CD4-positive, alpha-beta T cell treated with Interleukin-2 at 100 ng/mL for 4 hours (primary cell): Measurements from ENCODE around the gene MUC5AC.

Source experiments
- DNase-seq: peaks from one replicate; pipeline ENCODE4 v3.0.0-alpha.2; 2020; ENCODE audit warnings: low spot score

Gene MUC5AC

GRCh38 chr11:1121331-1121812 is 36.4 kb upstream of the MUC5AC start:
- no peak for DNase-seq

GRCh38 chr11:1121813-1122663 is 35.7 kb upstream of the MUC5AC start:
- DNase-seq, result no peak

- no peak for DNase-seq
Observed at GRCh38 chr11:1122664-1123002, 35.1 kb upstream of the MUC5AC start.

GRCh38 chr11:1123970-1124369 is 33.8 kb upstream of the MUC5AC start:
- DNase-seq, result no peak

- DNase-seq, result no peak
Observed at GRCh38 chr11:1125803-1126202, 31.9 kb upstream of the MUC5AC start.

- no peak for DNase-seq
Observed at GRCh38 chr11:1126491-1126926, 31.2 kb upstream of the MUC5AC start.

- no peak for DNase-seq
Observed at GRCh38 chr11:1126935-1127663, 30.7 kb upstream of the MUC5AC start.

GRCh38 chr11:1127664-1128162 is 30.0 kb upstream of the MUC5AC start:
- no peak for DNase-seq

GRCh38 chr11:1128311-1129142 is 29.2 kb upstream of the MUC5AC start:
- no peak for DNase-seq

- DNase-seq, result no peak
Observed at GRCh38 chr11:1129143-1129610, 28.6 kb upstream of the MUC5AC start.

- DNase-seq, result no peak
Observed at GRCh38 chr11:1129611-1130160, 28.1 kb upstream of the MUC5AC start.

GRCh38 chr11:1130276-1131032 is 27.3 kb upstream of the MUC5AC start:
- DNase-seq, result no peak

- DNase-seq, result no peak
Observed at GRCh38 chr11:1131033-1131911, 26.5 kb upstream of the MUC5AC start.

GRCh38 chr11:1134848-1135445 is 22.8 kb upstream of the MUC5AC start:
- DNase-seq, result no peak

- no peak for DNase-seq
Observed at GRCh38 chr11:1138097-1138496, 19.7 kb upstream of the MUC5AC start.

GRCh38 chr11:1139441-1140083 is 18.2 kb upstream of the MUC5AC start:
- DNase-seq, result no peak

- no peak for DNase-seq
Observed at GRCh38 chr11:1140642-1141490, 16.9 kb upstream of the MUC5AC start.

- DNase-seq, result no peak
Observed at GRCh38 chr11:1146365-1146764, 11.4 kb upstream of the MUC5AC start.
